Stomach (tissue), 4 donors: Measurements from ENCODE around the gene ADGRG1.

Source experiments
- EP300 ChIP-seq: sonication (generic); formaldehyde crosslinking; IDR thresholded peaks from one replicate; pipeline ENCODE4 v1.6.1; 2017; ENCODE audit warnings: antibody characterized with exemption
- POLR2A ChIP-seq, 4 donors: fragments of 450-650 bp; IDR thresholded peaks; one replicate each; pipeline ENCODE4 v1.6.1; 2016; ENCODE audit warnings: antibody characterized with exemption in 4 of 4, control low read depth in 2 of 4, mild to moderate bottlenecking in 1 of 4, moderate library complexity in 1 of 4
- TF ChIP-seq, protein P1 (sequence below), 7 experiments: fragments of 450-650 bp in 4 of 7; fragments of 200-600 bp in 3 of 7; sonication (generic) in 3 of 7; IDR thresholded peaks; one replicate each; pipeline ENCODE4 v1.5.1; 2016 to 2019; ENCODE audit warnings: antibody characterized with exemption in 7 of 7, control low read depth in 2 of 7, mild to moderate bottlenecking in 1 of 7

DNA sequence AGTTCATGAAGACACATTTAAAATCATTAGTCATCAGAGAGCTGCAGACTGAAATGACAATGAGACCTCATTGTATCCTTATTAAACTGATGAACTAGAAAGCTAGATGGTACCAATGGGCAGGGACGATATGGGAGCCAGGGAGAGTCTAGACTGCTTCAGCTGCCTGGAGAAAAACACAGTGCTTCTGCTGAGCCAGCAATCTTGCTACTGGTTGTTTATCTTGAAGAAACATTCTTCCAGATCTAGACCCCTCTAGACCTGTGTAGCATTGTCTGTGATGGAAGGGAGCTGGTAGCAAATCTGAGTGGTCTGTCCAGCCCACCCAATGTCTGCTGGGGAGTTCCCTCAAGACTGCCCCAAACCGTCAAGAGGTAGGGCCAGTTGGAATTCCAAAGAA lies 64.2 kb downstream of the ADGRG1 start:
- TF ChIP-seq, protein P1, sequence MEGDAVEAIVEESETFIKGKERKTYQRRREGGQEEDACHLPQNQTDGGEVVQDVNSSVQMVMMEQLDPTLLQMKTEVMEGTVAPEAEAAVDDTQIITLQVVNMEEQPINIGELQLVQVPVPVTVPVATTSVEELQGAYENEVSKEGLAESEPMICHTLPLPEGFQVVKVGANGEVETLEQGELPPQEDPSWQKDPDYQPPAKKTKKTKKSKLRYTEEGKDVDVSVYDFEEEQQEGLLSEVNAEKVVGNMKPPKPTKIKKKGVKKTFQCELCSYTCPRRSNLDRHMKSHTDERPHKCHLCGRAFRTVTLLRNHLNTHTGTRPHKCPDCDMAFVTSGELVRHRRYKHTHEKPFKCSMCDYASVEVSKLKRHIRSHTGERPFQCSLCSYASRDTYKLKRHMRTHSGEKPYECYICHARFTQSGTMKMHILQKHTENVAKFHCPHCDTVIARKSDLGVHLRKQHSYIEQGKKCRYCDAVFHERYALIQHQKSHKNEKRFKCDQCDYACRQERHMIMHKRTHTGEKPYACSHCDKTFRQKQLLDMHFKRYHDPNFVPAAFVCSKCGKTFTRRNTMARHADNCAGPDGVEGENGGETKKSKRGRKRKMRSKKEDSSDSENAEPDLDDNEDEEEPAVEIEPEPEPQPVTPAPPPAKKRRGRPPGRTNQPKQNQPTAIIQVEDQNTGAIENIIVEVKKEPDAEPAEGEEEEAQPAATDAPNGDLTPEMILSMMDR (IDR thresholded peaks at IDR 0.05), result no peak
- TF ChIP-seq EP300 (no peak), POLR2A (IDR thresholded peaks at IDR 0.05) (no peak)
